HEK293 (cell line): Measurements from ENCODE around the gene SPA17.

Source experiments
- CTCF ChIP-seq: fragments of 450-650 bp; formaldehyde crosslinking; IDR thresholded peaks from 2 replicates; pipeline ENCODE4 v1.5.1; 2016; ENCODE audit warnings: missing biosample characterization, missing genetic modification characterization
- ZBTB44 ChIP-seq: fragments of 450-650 bp; IDR thresholded peaks from 2 replicates; pipeline ENCODE4 v1.5.1; 2018; ENCODE audit warnings: missing biosample characterization, mild to moderate bottlenecking, missing genetic modification characterization
- ZBTB49 ChIP-seq: fragments of 450-650 bp; formaldehyde crosslinking; IDR thresholded peaks from 2 replicates; pipeline ENCODE4 v1.5.1; 2016; ENCODE audit warnings: missing biosample characterization, missing genetic modification characterization, low read depth
- ZNF202 ChIP-seq: fragments of 450-650 bp; formaldehyde crosslinking; IDR thresholded peaks from 2 replicates; pipeline ENCODE4 v1.5.1; 2016; ENCODE audit warnings: missing biosample characterization, missing genetic modification characterization, borderline replicate concordance
- ZNF335 ChIP-seq: fragments of 450-650 bp; formaldehyde crosslinking; conservative IDR thresholded peaks from 2 replicates; pipeline ENCODE4 v1.5.1; 2016; ENCODE audit warnings: missing biosample characterization, missing genetic modification characterization
- ZNF530 ChIP-seq: fragments of 450-650 bp; formaldehyde crosslinking; IDR thresholded peaks from 2 replicates; pipeline ENCODE4 v1.5.1; 2016; ENCODE audit warnings: low read depth, missing biosample characterization, missing genetic modification characterization
- ZNF639 ChIP-seq: fragments of 450-650 bp; formaldehyde crosslinking; IDR thresholded peaks from 2 replicates; pipeline ENCODE4 v1.5.1; 2016; ENCODE audit warnings: missing biosample characterization, missing genetic modification characterization
- ZNF768 ChIP-seq: fragments of 450-650 bp; formaldehyde crosslinking; IDR thresholded peaks from 2 replicates; pipeline ENCODE4 v1.5.1; 2018; ENCODE audit warnings: missing biosample characterization, mild to moderate bottlenecking, missing genetic modification characterization

GRCh38 chr11:124644426-124645280, 29.1 kb upstream of the SPA17 start:
- TF ChIP-seq CTCF (peak; percentile 72; the same call in 1 of the 2 replicates), ZNF768 (tag by site-specific recombination) (no peak), ZNF335 (tag by site-specific recombination) (no peak), ZBTB49 (tag by site-specific recombination) (no peak), ZBTB44 (tag by site-specific recombination) (no peak), ZNF202 (tag by site-specific recombination) (no peak), ZNF530 (tag by site-specific recombination) (no peak), ZNF639 (tag by site-specific recombination) (no peak)
